DMS153 treated with DMSO at 0.1 percent for 48 hours (cell line): ENCODE measurements around the gene C1QTNF5.
A peak's percentile ranks its signal among the peaks of the same experiment; 100 is the strongest.

ENCODE experiments used
- DNase-seq: peaks from one replicate; lab custom pipeline; 2025; ENCODE audit not compliant: unreplicated experiment; lab: John Stamatoyannopoulos, UW

The C1QTNF5 gene

GRCh38 chr11:119373059-119373920 lies 32.6 kb upstream of the C1QTNF5 start:
- DNase-seq = no peak

GRCh38 chr11:119372260-119373058 lies 31.8 kb upstream of the C1QTNF5 start:
- DNase-seq = no peak

GRCh38 chr11:119371778-119372182 lies 31.1 kb upstream of the C1QTNF5 start:
- no peak for DNase-seq

GRCh38 chr11:119371067-119371601 lies 30.5 kb upstream of the C1QTNF5 start:
- DNase-seq = no peak

GRCh38 chr11:119370486-119371046 lies 29.9 kb upstream of the C1QTNF5 start:
- DNase-seq = no peak

- no peak for DNase-seq
These were observed 28.6 kb upstream of the C1QTNF5 start for GRCh38 chr11:119369132-119369925.

GRCh38 chr11:119368121-119369034 lies 27.7 kb upstream of the C1QTNF5 start:
- no peak for DNase-seq

GRCh38 chr11:119367661-119368120 lies 27.0 kb upstream of the C1QTNF5 start:
- no peak for DNase-seq

GRCh38 chr11:119366690-119367620 lies 26.3 kb upstream of the C1QTNF5 start:
- no peak for DNase-seq

GRCh38 chr11:119365071-119365591 lies 24.4 kb upstream of the C1QTNF5 start:
- DNase-seq = no peak

GRCh38 chr11:119363851-119364590 lies 23.3 kb upstream of the C1QTNF5 start:
- peak; percentile 33 for DNase-seq

- no peak for DNase-seq
These were observed 22.6 kb upstream of the C1QTNF5 start for GRCh38 chr11:119363081-119363850.

GRCh38 chr11:119362741-119363080 lies 22.0 kb upstream of the C1QTNF5 start:
- no peak for DNase-seq

GRCh38 chr11:119361941-119362725 lies 21.4 kb upstream of the C1QTNF5 start:
- DNase-seq = no peak

GRCh38 chr11:119361056-119361787 lies 20.5 kb upstream of the C1QTNF5 start:
- no peak for DNase-seq
